ENCODE results near the gene ACLY. TPM values are rescaled to one million over a fixed set of nuclear protein-coding genes. Genes with fewer than 3 reads are reported as not detected.
A peak's percentile ranks its signal among the peaks of the same experiment; 100 is the strongest.

ACLY gene
- total and polyA plus RNA-seq, 2 experiments from 2014 or later = 119 to 439 TPM

- TF ChIP-seq ZNF462 (CRISPR knock-in tag; IDR thresholded peaks at IDR 0.05) = no peak
- TF ChIP-seq ETS1 (IDR thresholded peaks at IDR 0.05) = no peak
- no peak for TF ChIP-seq EZH2phosphoT487 (IDR thresholded peaks at IDR 0.05; ENCODE audit: unreplicated experiment)
- no peak for TF ChIP-seq POLR2AphosphoS5 (IDR thresholded peaks at IDR 0.05; ENCODE audit: low read depth)
Measured at GRCh38 chr17:41821776-41822175, 97.0 kb downstream of the ACLY start (continued).

- H3K9me3 Mint-ChIP-seq = no peaks in the 10 kb centered on the region
- Histone ChIP-seq H3K4me1 (ENCODE audit: insufficient read depth) (peaks cover 36% of the 10 kb centered on the region), H3K27ac (ENCODE audit: low read depth) (no peak overlapping the region), H3K4me3 (no peak overlapping the region), H3K79me2 (replicated peaks; ENCODE audit: insufficient read depth) (peaks cover 36% of the 10 kb centered on the region), H4K20me1 (replicated peaks; ENCODE audit: insufficient read depth) (no peaks in the 10 kb centered on the region; the same call in 1 of the 2 replicates), H3K9me2 (ENCODE audit: insufficient read depth) (no peaks in the 10 kb centered on the region), H3F3A (replicated peaks; ENCODE audit: low read depth) (peaks cover 18% of the 10 kb centered on the region), H3K36me3 (ENCODE audit: insufficient read depth) (peaks cover 4% of the 10 kb centered on the region; the same call in 1 of the 2 replicates), H2AFZ (no peak overlapping the region), H3K4me2 (no peak overlapping the region), H3K27me3 (ENCODE audit: insufficient read depth) (no peaks in the 10 kb centered on the region)
- DNase-seq (ENCODE audit: low spot score) (no peak), ATAC-seq (no peak)
- H3K4me1 Mint-ChIP-seq = peaks cover 26% of the 10 kb centered on the region
- H3K27me3 Mint-ChIP-seq (ENCODE audit: insufficient read depth, low read depth, poor library complexity) = peaks cover 17% of the 10 kb centered on the region
- H3K27ac Mint-ChIP-seq = no peak overlapping the region
- peaks cover 46% of the 10 kb centered on the region for H3K36me3 Mint-ChIP-seq (ENCODE audit: low read depth)
- H3K4me3 Mint-ChIP-seq = peak overlapping the region; percentile 23; the same call in 1 of the 3 replicates
- no peak for TF ChIP-seq ZNF462 (CRISPR knock-in tag; IDR thresholded peaks at IDR 0.05)
- no peak for TF ChIP-seq ZNF114 (CRISPR knock-in tag; IDR thresholded peaks at IDR 0.05)
- no peak for TF ChIP-seq NANOG (IDR thresholded peaks at IDR 0.05; ENCODE audit: borderline replicate concordance)
- TF ChIP-seq ZNF331 (CRISPR knock-in tag; IDR thresholded peaks at IDR 0.05; ENCODE audit: low read depth) = no peak
- no peak for TF ChIP-seq CREB1 (CRISPR knock-in tag; IDR thresholded peaks at IDR 0.05; ENCODE audit: low read depth)
- TF ChIP-seq EZH2 (IDR thresholded peaks at IDR 0.05; ENCODE audit: low read depth, unreplicated experiment) = no peak
Measured at GRCh38 chr17:41818024-41818423, 100.7 kb downstream of the ACLY start.

Data from GM23338 (cell line).